ENCODE measurements around the gene PDS5A.
"Not testable (repeated sequence)": the region's sequence is repeated elsewhere in the genome, so short reads cannot be mapped to it uniquely, and the experiment has no call there.

Gene PDS5A

GRCh38 chr4:39899291-39899690 lies 78.4 kb downstream of the PDS5A start:
- no peak for DNase-seq

- DNase-seq: no peak
Measured at GRCh38 chr4:39898015-39898414, 79.7 kb downstream of the PDS5A start.

- DNase-seq: no peak
Measured at GRCh38 chr4:39893693-39894072, 84.0 kb downstream of the PDS5A start.

- DNase-seq: no peak
Measured at GRCh38 chr4:39892988-39893692, 84.6 kb downstream of the PDS5A start.

- no peak for DNase-seq
Measured at GRCh38 chr4:39889226-39889625, 88.5 kb downstream of the PDS5A start.

- DNase-seq: no peak
Measured at GRCh38 chr4:39888541-39888940, 89.2 kb downstream of the PDS5A start.

- no peak for DNase-seq
Measured at GRCh38 chr4:39883646-39884045, 94.1 kb downstream of the PDS5A start.

GRCh38 chr4:39881789-39882188 lies 95.9 kb downstream of the PDS5A start:
- no peak for DNase-seq

GRCh38 chr4:39877971-39878370 lies 99.7 kb downstream of the PDS5A start:
- DNase-seq: no peak

- DNase-seq: no peak
Measured at GRCh38 chr4:39873823-39874222, 103.9 kb downstream of the PDS5A start.

- DNase-seq: no peak
Measured at GRCh38 chr4:39865280-39865679, 112.4 kb downstream of the PDS5A start.

- no peak for DNase-seq
Measured at GRCh38 chr4:39864391-39864790, 113.3 kb downstream of the PDS5A start.

GRCh38 chr4:39860804-39861203 lies 116.9 kb downstream of the PDS5A start:
- DNase-seq: no peak

GRCh38 chr4:39855909-39856512 lies 121.7 kb downstream of the PDS5A start:
- DNase-seq: no peak

- no peak for DNase-seq
Measured at GRCh38 chr4:39852636-39853035, 125.1 kb downstream of the PDS5A start.

- DNase-seq: no peak
Measured at GRCh38 chr4:39850727-39851126, 127.0 kb downstream of the PDS5A start.

GRCh38 chr4:39846705-39847104 lies 131.0 kb downstream of the PDS5A start:
- no peak for DNase-seq

GRCh38 chr4:39846120-39846519 lies 131.6 kb downstream of the PDS5A start:
- no peak for DNase-seq

- no peak for DNase-seq
Measured at GRCh38 chr4:39841894-39842293, 135.8 kb downstream of the PDS5A start.

- DNase-seq: not testable (repeated sequence)
Measured at GRCh38 chr4:39840516-39840915, 137.2 kb downstream of the PDS5A start.

- DNase-seq: no peak
Measured at GRCh38 chr4:39840027-39840426, 137.7 kb downstream of the PDS5A start.

- DNase-seq: not testable (repeated sequence)
Measured at GRCh38 chr4:39838431-39838830, 139.3 kb downstream of the PDS5A start.

- no peak for DNase-seq
Measured at GRCh38 chr4:39834269-39834668, 143.4 kb downstream of the PDS5A start.

- no peak for DNase-seq
Measured at GRCh38 chr4:39825741-39826231, 151.9 kb downstream of the PDS5A start.

GRCh38 chr4:39825090-39825489 lies 152.6 kb downstream of the PDS5A start:
- DNase-seq: no peak
